ENCODE data around the gene CARS1.

Gene CARS1

GRCh38 chr11:3043315-3043871 is 13.8 kb downstream of the CARS1 start:
- H3K4me3 ChIP-seq (ENCODE audit: low read depth, low read length), result no peak overlapping the region
- DNase-seq (ENCODE audit: low read depth), result no peak

DNA sequence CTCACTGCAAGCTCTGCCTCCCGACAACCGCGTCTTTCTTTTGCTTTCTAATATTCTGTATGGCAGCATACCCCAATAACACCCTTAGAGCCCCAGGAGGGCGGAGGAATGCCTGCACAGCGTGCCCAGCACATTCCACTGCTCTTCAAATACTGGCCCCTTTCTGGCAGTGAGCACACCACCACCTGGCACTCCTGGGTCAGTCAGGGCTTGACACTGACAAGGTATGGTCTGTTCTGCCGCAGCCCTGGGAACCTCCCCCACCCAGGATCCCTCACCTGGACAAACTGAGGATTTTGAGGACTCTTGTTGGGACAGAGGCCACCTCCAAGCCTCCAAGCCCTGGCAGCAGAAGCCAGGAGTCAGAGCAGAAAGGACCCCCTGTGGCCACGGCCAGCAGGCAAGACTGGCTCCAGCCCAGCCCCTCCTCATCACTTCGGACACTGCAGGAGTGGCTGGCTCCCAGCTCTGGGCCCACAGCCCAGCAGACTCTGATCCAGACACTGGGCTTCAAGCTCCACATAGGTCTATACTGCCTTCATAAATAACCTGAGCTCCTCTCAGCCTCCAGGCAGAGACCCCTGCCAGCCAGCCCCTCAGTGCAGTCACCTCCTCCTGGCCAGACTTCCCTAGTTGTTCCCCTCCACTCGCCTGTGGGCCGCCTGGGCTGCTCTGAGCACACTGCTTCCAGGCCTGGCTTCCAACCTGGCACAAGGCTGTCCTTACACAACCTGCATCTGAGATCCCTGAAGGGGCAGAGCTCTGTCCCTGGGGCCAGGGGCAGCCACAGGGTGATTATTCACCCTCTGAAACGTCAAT is 14.5 kb downstream of the CARS1 start:
- DNase-seq (ENCODE audit: low read depth), result no peak
- H3K4me3 ChIP-seq (ENCODE audit: low read depth, low read length), result no peak overlapping the region

DNA sequence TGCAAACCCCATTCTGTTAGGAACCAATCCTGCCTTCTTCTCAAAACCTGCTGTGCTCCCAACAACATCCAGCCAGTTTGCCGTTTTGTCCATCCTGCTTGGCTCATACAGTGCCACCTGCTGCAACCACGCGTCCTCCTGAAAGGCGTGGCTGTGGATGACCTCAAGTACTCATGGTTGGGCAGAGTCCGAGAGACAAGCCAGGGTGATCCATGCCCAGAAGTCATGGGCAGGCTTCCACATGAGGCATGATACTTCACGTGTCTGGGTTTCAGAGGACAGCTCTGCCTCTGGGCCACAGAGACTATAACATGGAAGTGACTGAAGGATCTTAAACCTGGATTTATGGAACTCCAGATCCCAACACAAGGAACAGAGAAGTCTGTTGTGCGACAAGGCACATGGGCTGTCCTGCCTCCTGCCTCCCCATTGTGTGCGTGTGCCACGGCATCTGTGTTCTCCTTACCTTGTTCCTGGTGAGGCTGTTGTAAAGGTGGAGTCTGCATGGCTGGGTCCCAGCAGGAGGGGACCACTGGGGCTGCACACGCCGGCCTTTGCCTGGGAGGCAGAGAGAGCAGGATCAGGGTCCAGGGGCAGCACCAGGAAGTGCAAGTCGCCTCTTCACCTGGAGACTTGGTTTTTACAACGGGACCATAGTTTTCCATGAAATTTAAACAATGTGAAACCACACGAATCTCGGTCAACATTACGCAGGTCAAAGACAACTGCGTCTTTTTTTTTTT is 15.4 kb downstream of the CARS1 start:
- no peak overlapping the region for H3K4me3 ChIP-seq (ENCODE audit: low read depth, low read length)
- no peak for DNase-seq (ENCODE audit: low read depth)

GRCh38 chr11:3040881-3041280 is 16.3 kb downstream of the CARS1 start:
- DNase-seq (ENCODE audit: low read depth), result no peak
- no peak overlapping the region for H3K4me3 ChIP-seq (ENCODE audit: low read depth, low read length)

- no peak for DNase-seq (ENCODE audit: low read depth)
- no peak overlapping the region for H3K4me3 ChIP-seq (ENCODE audit: low read depth, low read length)
These were observed 19.3 kb downstream of the CARS1 start for GRCh38 chr11:3037945-3038271.

GRCh38 chr11:3037040-3037944 is 19.9 kb downstream of the CARS1 start:
- no peak overlapping the region for H3K4me3 ChIP-seq (ENCODE audit: low read depth, low read length)
- no peak for DNase-seq (ENCODE audit: low read depth)

GRCh38 chr11:3036419-3036818 is 20.8 kb downstream of the CARS1 start:
- no peak for DNase-seq (ENCODE audit: low read depth)
- no peak overlapping the region for H3K4me3 ChIP-seq (ENCODE audit: low read depth, low read length)

- DNase-seq (ENCODE audit: low read depth), result no peak
- H3K4me3 ChIP-seq (ENCODE audit: low read depth, low read length), result no peak overlapping the region
These were observed 21.9 kb downstream of the CARS1 start for GRCh38 chr11:3035333-3035732.

DNA sequence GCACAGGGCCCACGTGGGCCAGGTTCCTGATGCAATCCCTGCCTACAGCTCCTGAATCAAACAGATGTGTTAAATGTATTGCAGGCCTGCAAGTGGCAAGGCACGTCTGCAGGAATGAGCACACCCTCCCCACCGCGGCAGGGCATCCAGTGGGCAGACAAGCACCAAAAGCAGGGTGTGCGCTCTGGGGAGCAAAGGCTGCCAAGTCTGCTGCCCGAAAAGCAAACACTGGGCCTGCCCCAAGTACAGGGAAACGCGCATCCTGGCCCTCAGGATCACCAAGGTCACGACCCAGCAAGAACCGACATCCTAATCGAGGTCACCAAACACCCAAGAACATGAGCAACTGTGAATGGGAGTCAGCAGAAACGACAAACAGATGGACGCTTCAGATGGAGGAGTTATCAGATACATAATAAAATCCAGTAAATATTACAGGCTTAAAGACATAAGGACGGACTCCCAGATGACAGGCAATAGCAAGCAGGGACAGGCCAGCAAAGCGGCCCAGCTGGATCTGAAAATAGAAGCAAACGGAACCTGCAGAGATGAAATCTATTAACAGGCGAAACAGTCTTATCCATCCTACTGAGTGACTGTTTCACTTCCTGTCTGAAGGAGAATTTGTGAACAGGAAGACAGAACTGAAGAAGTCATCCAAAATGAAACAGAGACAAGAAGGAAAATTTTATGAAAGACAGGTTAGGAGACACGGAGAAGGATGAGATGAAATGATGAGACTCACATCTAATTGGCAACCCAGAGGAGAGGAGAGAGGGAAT is 26.7 kb downstream of the CARS1 start:
- H3K4me3 ChIP-seq (ENCODE audit: low read depth, low read length), result no peak overlapping the region
- no peak for DNase-seq (ENCODE audit: low read depth)

- no peak overlapping the region for H3K4me3 ChIP-seq (ENCODE audit: low read depth, low read length)
- DNase-seq (ENCODE audit: low read depth), result no peak
These were observed 28.4 kb downstream of the CARS1 start for GRCh38 chr11:3028813-3029212.

DNA sequence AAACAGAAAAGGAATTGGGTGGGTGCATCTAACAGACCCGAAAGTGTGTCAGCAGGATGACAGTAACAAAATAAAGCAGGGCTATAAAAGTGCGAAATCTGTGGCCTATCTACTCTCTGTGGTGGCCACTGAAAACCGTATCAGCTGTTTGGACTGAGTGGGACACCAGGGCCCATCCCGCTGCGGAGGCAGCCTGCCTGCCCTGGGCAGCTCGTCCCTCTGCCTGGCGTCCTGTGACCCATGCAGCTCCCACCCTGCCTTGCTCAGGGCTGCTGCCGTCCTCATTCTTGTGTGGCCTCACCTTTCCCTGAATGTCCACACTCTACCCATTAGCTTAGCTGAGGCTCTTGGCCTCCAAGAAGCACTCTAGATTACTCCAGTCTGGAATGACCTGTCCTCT is 30.4 kb downstream of the CARS1 start:
- H3K4me3 ChIP-seq (ENCODE audit: low read depth, low read length), result no peak overlapping the region
- no peak for DNase-seq (ENCODE audit: low read depth)

- H3K4me3 ChIP-seq (ENCODE audit: low read depth, low read length), result no peak overlapping the region
- peak; percentile 82 for DNase-seq (ENCODE audit: low read depth)
These were observed 34.2 kb downstream of the CARS1 start for GRCh38 chr11:3022982-3023381.

DNA sequence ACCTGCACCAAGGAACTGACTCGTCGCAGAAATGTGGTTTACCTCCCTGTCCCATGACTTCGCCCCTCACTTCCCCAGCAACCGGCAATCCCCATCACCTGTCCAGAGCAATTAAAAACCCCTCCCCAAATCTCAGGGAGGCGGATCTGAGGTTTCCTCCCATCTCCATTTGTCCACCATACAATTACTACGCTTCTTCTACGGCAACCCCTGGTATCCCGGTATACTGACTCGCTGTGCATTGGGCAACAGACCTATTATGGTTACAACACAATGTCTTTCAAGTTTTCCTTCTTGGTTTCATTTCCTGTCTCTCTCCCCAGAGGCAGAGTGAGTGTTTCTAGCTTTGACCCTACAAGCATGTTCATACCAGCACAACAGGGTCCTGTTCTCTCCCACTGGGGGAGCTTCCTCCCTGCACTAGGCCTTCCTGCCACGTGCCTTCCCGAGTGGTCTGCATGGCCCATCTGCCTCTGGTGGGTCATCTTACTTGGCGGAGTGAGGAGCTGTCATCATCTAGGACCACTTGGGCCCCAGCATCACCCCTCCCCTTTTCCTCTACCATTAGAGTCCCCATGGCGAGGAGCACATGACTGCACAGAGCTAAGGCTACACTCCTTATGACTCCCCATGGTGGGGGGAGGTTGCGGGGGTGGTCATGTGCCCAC is 34.8 kb downstream of the CARS1 start:
- H3K4me3 ChIP-seq (ENCODE audit: low read depth, low read length), result no peak overlapping the region
- DNase-seq (ENCODE audit: low read depth), result peak; percentile 88

DNA sequence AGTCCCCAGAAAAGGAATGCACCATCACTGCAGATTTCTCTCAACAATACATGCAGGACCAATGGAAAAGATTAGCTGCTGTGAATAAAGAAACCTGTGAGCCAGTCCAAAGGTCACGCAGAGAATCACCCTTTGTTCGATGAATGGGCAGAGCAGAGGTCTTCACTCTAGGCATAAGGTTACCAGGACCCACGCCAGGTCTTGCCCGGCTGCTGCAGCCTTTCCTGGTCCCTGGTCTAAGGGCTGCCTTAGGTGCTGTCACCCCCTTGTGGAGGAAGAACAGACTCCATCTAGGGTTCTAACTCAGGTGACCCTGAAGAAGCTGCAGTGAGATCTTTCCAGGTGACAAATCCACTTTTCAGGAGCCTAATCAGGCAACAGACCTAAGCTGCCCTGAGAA is 36.1 kb downstream of the CARS1 start:
- DNase-seq (ENCODE audit: low read depth), result no peak
- H3K4me3 ChIP-seq (ENCODE audit: low read depth, low read length), result no peak overlapping the region

DNA sequence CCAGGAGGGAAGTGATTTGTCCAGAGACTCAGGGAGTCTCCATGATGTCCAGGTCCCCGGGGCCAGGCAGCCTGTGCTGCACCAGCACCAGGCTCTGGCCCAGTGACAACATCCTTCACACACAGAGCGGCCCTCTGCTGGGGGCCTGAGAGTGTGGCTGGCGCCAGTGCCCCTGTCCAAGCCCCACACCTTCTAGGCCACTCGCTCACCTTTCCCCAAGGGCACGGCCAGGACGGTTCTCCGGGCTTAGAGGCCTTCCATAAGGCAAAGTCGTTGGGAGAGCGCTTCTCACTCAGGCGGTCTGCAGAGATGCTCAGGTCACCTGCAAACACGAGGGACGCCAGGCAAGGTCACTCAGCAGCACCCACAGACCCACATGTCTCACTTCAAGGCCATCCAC is 37.2 kb downstream of the CARS1 start:
- H3K4me3 ChIP-seq (ENCODE audit: low read depth, low read length), result no peak overlapping the region
- DNase-seq (ENCODE audit: low read depth), result no peak

- H3K4me3 ChIP-seq (ENCODE audit: low read depth, low read length), result no peak overlapping the region
- DNase-seq (ENCODE audit: low read depth), result no peak
These were observed 38.6 kb downstream of the CARS1 start for GRCh38 chr11:3018596-3018995.

DNA sequence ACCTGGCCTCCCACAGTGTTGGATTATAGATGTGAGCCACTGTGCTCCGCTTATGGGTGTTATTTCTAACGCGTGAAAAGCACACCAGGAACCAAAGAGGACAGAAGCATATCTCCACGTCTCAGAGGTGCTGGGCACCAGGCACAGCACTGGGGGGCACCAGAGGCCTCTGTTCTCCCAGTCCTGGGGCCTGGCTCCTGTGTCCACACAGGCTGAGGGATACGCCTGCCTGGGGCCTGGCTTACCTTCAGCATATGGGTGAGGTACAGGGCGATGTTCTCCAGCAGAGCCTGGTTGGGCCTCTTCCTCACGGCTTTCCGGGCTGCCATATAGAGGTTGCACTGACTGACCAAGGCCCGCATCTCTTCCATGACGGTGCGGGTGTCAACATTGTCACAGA is 40.4 kb downstream of the CARS1 start:
- no peak for DNase-seq (ENCODE audit: low read depth)
- H3K4me3 ChIP-seq (ENCODE audit: low read depth, low read length), result no peak overlapping the region

GRCh38 chr11:3015796-3016195 is 41.4 kb downstream of the CARS1 start:
- no peak overlapping the region for H3K4me3 ChIP-seq (ENCODE audit: low read depth, low read length)
- no peak for DNase-seq (ENCODE audit: low read depth)

- no peak for DNase-seq (ENCODE audit: low read depth)
- H3K4me3 ChIP-seq (ENCODE audit: low read depth, low read length), result no peak overlapping the region
These were observed 42.3 kb downstream of the CARS1 start for GRCh38 chr11:3014943-3015342.
